Measurements from ENCODE around the gene FTSJ3. TPM values are rescaled to one million over a fixed set of nuclear protein-coding genes. Genes with fewer than 3 reads are reported as not detected.

Gene FTSJ3
- total RNA-seq, 1 donor from 2014 or later = 50.2 TPM

DNA sequence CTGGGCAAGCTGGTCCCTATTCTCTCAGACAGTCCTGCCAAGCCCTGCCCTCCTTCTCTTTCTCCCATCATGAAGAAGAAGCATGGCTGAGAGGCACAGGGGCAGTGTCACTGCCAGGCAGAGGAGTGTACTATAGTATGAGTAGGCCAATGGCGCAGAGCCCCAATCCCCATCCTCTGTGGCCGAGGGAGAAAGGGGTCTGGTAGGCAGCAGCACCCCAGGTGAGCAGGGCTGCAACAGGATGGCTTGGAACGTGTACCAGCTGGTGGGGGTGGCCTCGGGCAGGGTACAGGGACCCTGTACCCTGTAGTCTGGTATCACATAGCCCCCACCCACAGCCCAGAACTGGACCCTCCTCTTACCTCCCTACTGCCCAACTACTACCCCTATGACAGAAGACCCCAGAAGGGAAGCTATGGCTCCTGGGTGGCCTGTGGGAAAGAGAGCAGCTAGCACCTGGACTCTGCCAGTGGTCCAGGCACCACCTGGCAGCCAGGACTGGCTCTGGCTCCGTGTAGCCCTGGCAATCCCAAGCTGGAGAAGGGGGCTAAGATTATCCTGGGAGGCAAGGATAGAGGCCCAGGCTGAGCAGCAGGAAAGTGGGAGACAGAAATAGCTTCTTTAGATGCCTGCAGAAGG lies 10.6 kb upstream of the FTSJ3 start:
- TF ChIP-seq, protein P1, sequence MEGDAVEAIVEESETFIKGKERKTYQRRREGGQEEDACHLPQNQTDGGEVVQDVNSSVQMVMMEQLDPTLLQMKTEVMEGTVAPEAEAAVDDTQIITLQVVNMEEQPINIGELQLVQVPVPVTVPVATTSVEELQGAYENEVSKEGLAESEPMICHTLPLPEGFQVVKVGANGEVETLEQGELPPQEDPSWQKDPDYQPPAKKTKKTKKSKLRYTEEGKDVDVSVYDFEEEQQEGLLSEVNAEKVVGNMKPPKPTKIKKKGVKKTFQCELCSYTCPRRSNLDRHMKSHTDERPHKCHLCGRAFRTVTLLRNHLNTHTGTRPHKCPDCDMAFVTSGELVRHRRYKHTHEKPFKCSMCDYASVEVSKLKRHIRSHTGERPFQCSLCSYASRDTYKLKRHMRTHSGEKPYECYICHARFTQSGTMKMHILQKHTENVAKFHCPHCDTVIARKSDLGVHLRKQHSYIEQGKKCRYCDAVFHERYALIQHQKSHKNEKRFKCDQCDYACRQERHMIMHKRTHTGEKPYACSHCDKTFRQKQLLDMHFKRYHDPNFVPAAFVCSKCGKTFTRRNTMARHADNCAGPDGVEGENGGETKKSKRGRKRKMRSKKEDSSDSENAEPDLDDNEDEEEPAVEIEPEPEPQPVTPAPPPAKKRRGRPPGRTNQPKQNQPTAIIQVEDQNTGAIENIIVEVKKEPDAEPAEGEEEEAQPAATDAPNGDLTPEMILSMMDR (IDR thresholded peaks at IDR 0.05; ENCODE audit: insufficient read depth, low read depth, low read length) = no peak
- TF ChIP-seq EZH2 (IDR thresholded peaks at IDR 0.05; ENCODE audit: insufficient read depth, low read length) = no peak
- Histone ChIP-seq H3K36me3 (ENCODE audit: insufficient read depth, low read length) (peaks cover 14% of the 10 kb centered on the region), H3K79me2 (ENCODE audit: insufficient read depth, low read length) (peaks cover 57% of the 10 kb centered on the region), H3K27me3 (ENCODE audit: insufficient read depth, low read length) (no peaks in the 10 kb centered on the region), H3K4me1 (ENCODE audit: insufficient read depth, low read length) (peaks cover 14% of the 10 kb centered on the region), H3K27ac (ENCODE audit: low read depth, low read length) (no peak overlapping the region), H2AFZ (ENCODE audit: low read depth, low read length) (no peak overlapping the region), H3K4me3 (ENCODE audit: insufficient read depth, low read depth, low read length) (no peak overlapping the region), H3K9ac (ENCODE audit: low read length) (no peak overlapping the region), H4K20me1 (ENCODE audit: insufficient read depth, low read length) (peaks cover 78% of the 10 kb centered on the region), H3K4me2 (ENCODE audit: low read length) (no peak overlapping the region), H3K9me3 (ENCODE audit: insufficient read depth, low read depth, low read length) (no peaks in the 10 kb centered on the region)
- no peak for DNase-seq (ENCODE audit: low read depth)
- peaks cover 6% of the 10 kb centered on the region for H3K36me3 Mint-ChIP-seq (ENCODE audit: low read depth, unreplicated experiment)
- H3K27ac Mint-ChIP-seq (ENCODE audit: unreplicated experiment) = no peak overlapping the region
- H3K27me3 Mint-ChIP-seq (ENCODE audit: low read depth, unreplicated experiment) = no peaks in the 10 kb centered on the region
- H3K4me3 Mint-ChIP-seq (ENCODE audit: unreplicated experiment) = no peak overlapping the region
- no peaks in the 10 kb centered on the region for H3K9me3 Mint-ChIP-seq (ENCODE audit: unreplicated experiment)
- H3K4me1 Mint-ChIP-seq (ENCODE audit: low read depth, unreplicated experiment) = peaks cover 9% of the 10 kb centered on the region
- no peak for FAIRE-seq

DNA sequence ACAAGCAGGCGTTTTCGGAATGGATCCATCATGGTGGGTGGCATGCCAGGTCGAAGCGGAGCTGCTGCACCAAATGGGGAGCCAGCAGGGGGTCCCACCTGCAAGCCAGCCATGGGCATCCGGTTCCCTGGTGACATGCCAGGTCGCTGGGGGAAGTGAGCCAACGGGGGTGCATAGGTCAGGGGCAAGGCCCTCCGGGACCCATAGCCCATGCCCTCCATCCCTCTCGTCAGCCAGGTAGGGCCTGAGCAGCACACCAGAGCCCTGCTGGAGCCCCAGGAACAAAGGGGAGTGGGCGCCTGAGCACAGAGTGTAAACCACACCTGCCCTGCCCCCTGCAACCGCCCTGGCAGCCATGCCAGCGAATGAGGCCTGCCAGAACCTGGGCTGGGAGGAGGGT lies 10.0 kb upstream of the FTSJ3 start:
- Histone ChIP-seq H2AFZ (ENCODE audit: low read depth, low read length) (no peak overlapping the region), H3K4me3 (ENCODE audit: insufficient read depth, low read depth, low read length) (no peak overlapping the region), H3K9me3 (ENCODE audit: insufficient read depth, low read depth, low read length) (no peaks in the 10 kb centered on the region), H3K4me1 (ENCODE audit: insufficient read depth, low read length) (peaks cover 14% of the 10 kb centered on the region), H4K20me1 (ENCODE audit: insufficient read depth, low read length) (peaks cover 83% of the 10 kb centered on the region), H3K79me2 (ENCODE audit: insufficient read depth, low read length) (peaks cover 57% of the 10 kb centered on the region), H3K27ac (ENCODE audit: low read depth, low read length) (no peak overlapping the region), H3K9ac (ENCODE audit: low read length) (no peak overlapping the region), H3K4me2 (ENCODE audit: low read length) (no peak overlapping the region), H3K27me3 (ENCODE audit: insufficient read depth, low read length) (no peaks in the 10 kb centered on the region), H3K36me3 (ENCODE audit: insufficient read depth, low read length) (peaks cover 20% of the 10 kb centered on the region)
- Mint-ChIP-seq H3K4me3 (ENCODE audit: unreplicated experiment) (no peak overlapping the region), H3K36me3 (ENCODE audit: low read depth, unreplicated experiment) (peaks cover 6% of the 10 kb centered on the region), H3K27me3 (ENCODE audit: low read depth, unreplicated experiment) (no peaks in the 10 kb centered on the region), H3K9me3 (ENCODE audit: unreplicated experiment) (no peaks in the 10 kb centered on the region), H3K4me1 (ENCODE audit: low read depth, unreplicated experiment) (peaks cover 9% of the 10 kb centered on the region), H3K27ac (ENCODE audit: unreplicated experiment) (no peak overlapping the region)
- no peak for DNase-seq (ENCODE audit: low read depth)
- TF ChIP-seq EZH2 (IDR thresholded peaks at IDR 0.05; ENCODE audit: insufficient read depth, low read length) = no peak
- TF ChIP-seq, protein P1 (IDR thresholded peaks at IDR 0.05; ENCODE audit: insufficient read depth, low read depth, low read length) = no peak
- no peak for FAIRE-seq

DNA sequence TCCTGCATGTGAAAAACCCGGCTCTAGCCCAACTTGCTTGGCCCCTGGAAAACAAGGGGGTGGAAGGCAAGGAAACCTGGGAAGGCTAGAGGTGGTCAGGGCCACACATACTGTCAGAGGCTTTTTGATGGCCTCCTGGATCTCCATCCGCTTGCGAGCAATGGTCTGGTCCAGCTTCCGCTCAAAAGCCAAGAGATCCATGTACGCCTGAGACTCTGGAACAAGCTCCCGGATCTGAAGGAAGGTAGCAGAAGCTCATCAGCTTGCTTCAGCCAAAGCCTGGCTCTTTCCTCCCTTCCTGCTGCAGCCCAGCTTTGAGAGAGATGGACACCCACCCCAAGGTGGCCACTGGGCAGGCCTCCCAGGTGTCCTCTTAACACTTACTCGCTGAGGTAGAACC lies 9.3 kb upstream of the FTSJ3 start:
- DNase-seq (ENCODE audit: low read depth) (no peak), FAIRE-seq (no peak)
- Histone ChIP-seq H2AFZ (ENCODE audit: low read depth, low read length) (no peak overlapping the region), H4K20me1 (ENCODE audit: insufficient read depth, low read length) (peaks cover 85% of the 10 kb centered on the region), H3K79me2 (ENCODE audit: insufficient read depth, low read length) (peaks cover 52% of the 10 kb centered on the region), H3K4me2 (ENCODE audit: low read length) (no peak overlapping the region), H3K27me3 (ENCODE audit: insufficient read depth, low read length) (no peaks in the 10 kb centered on the region), H3K9ac (ENCODE audit: low read length) (no peak overlapping the region), H3K4me3 (ENCODE audit: insufficient read depth, low read depth, low read length) (no peak overlapping the region), H3K36me3 (ENCODE audit: insufficient read depth, low read length) (peaks cover 27% of the 10 kb centered on the region), H3K27ac (ENCODE audit: low read depth, low read length) (no peak overlapping the region), H3K9me3 (ENCODE audit: insufficient read depth, low read depth, low read length) (no peaks in the 10 kb centered on the region), H3K4me1 (ENCODE audit: insufficient read depth, low read length) (peaks cover 14% of the 10 kb centered on the region)
- H3K36me3 Mint-ChIP-seq (ENCODE audit: low read depth, unreplicated experiment) = peaks cover 12% of the 10 kb centered on the region
- TF ChIP-seq EZH2 (IDR thresholded peaks at IDR 0.05; ENCODE audit: insufficient read depth, low read length) = no peak
- TF ChIP-seq, protein P1 (IDR thresholded peaks at IDR 0.05; ENCODE audit: insufficient read depth, low read depth, low read length) = no peak
- H3K4me3 Mint-ChIP-seq (ENCODE audit: unreplicated experiment) = no peak overlapping the region
- H3K9me3 Mint-ChIP-seq (ENCODE audit: unreplicated experiment) = no peaks in the 10 kb centered on the region
- no peaks in the 10 kb centered on the region for H3K27me3 Mint-ChIP-seq (ENCODE audit: low read depth, unreplicated experiment)
- no peak overlapping the region for H3K27ac Mint-ChIP-seq (ENCODE audit: unreplicated experiment)
- peaks cover 9% of the 10 kb centered on the region for H3K4me1 Mint-ChIP-seq (ENCODE audit: low read depth, unreplicated experiment)

Measured in astrocyte (in vitro differentiated cells and primary cell).